NCI-H748 treated with DMSO at 0.1 percent for 48 hours (cell line): ENCODE data around the gene KLHL7.
"Not testable (repeated sequence)": the region's sequence is repeated elsewhere in the genome, so short reads cannot be mapped to it uniquely, and the experiment has no call there.

Source experiments
- DNase-seq: peaks from one replicate; lab custom pipeline; 2025; lab: John Stamatoyannopoulos, UW

Gene KLHL7

DNA sequence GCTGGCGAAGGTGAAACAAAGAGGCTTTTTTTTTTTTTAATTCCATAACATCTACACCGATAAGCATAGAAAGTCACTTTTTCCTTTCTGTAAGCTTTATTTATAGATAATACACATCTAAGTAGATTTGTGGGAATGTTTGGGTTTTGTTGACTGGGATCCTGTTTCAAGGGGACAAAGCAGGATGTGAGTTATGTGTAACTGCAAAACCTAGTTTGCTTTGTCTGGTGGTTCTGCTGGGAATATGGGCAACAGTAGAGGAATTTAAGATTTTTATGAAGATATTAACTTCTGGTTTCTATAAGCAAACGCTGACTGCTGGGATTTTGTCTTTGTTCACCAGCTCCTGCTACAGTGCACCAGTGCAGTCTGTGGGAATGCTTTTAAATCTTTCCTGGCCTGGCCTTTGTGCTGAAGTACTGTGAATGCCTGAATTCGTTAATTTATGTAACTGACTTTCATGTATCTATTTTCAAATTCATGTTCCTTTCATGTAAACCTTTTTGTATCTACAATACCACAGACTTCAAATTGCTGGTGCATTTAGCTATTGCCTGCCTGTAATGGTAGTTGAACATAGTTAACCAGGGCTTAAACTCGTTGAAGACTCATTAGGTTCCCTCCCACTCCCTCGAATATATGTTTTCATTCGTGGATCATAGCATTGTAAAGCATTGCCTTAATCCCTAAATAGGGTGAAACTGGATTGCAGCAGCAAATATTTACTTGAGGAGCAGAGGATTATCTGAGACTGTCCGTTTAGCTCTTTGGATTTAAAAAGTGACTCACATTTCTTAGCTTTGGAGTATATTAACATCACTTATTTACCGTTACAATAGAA lies 1.5 kb downstream of the KLHL7 start:
- no peak for DNase-seq

DNA sequence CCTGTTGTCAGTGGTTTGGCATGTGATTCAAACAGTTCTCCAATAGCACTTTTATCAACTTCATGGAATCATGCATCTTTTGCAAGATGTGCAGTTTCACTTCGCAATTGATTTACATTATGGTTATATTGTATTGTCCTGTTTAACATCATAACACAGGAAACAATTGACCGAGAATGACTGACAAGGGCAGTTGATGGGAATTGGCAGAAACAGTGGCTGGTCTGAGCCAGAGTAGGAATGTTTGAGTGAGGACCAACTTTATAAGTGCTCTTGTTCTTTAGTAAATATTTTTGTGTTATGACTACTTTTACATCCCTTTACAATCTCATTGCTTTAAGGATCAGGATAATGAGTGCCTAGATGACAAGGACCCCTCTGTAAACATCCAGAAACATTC lies 2.2 kb downstream of the KLHL7 start:
- no peak for DNase-seq

DNA sequence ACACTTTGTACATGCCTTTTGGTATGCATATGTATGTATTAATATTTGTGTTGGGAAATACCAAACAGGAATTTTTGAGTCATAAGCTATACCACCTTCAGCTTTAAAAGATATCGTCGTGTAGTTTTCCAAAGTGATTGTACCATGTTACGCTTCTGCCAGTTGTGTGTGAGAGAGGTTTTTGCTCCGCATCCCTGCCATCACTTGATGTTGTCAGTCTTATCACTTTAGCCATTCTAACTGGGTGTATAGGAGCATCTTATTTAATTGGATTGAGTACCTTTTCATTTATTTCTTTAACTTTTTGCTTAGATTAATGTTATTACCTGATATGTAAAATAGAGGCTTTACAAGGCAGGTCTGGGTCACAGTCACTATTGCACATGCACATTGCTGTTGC lies 3.4 kb downstream of the KLHL7 start:
- DNase-seq = no peak

DNA sequence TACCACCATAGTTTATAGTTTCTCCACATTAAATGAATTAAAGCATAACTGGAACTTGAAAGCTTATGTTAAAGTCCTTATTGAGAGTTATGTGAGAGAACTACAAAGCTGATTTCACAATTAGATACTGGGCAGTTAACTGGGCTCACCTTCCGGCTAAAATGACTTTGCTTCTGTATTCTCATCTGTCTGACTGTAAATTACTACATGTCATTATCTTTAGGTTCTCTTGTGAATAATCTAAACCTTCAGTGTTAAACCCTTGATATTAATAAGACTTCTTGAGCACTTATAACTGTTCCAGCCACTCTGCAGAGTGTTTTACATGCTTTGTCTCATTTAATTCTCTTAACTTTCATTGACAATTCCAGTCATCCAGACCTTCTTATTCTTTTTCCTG lies 3.9 kb downstream of the KLHL7 start:
- DNase-seq = no peak

DNA sequence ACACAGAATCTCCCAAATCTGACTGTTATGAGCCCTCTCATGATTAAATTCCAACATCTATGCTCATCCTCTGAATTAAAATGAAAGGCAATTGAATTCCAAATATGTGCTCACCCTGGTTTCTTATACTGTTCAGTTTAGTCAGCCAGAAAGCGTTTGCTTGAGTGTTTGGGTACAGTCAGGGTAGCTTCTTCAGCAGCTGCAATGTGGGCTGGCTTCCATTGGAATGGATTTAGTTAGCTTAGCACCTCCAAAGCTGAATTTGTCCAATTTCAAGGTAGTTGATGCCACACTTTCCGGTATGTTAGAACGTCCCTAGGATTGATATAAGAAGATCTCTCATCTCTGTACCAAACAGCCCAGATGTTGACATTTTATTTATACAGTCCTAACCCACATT lies 9.3 kb downstream of the KLHL7 start:
- DNase-seq = no peak

DNA sequence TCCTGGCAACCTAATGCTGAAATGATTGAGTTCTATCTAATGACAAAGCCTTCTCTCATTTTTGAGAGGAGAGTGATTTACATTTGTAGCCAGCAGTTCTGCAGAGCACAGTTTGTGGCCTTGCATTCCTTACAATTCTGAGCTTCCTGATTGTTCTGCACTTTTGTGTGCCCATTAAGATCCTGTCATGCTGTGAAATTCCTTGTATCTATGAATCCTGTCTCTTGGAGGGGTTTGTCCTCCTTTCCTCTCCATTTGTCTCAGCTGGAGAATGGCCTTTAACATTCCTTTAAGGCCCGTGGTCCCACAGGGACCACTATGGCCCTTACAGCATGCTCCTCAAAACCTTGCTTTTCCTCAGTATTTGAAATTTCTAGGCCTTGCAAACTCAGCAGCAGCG lies 10.4 kb downstream of the KLHL7 start:
- DNase-seq = no peak

DNA sequence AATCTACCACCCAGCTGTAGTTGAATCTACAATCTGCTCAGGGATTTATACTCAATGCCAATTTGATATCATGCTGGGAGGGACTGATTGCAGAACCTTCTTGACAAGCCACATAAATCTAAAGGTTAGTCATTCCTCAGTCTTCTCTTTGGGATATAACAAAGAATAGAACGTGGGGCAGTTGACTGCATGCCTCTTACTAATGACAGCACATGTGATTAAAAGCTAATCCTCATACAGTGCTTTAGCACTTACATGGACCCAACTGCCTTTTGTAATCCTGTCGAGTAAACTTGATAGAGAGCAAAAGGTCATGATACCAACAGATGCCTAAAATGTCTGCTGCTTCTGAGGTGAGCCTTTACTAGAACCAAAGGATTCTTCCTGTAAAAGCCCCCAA lies 12.3 kb downstream of the KLHL7 start:
- no peak for DNase-seq

DNA sequence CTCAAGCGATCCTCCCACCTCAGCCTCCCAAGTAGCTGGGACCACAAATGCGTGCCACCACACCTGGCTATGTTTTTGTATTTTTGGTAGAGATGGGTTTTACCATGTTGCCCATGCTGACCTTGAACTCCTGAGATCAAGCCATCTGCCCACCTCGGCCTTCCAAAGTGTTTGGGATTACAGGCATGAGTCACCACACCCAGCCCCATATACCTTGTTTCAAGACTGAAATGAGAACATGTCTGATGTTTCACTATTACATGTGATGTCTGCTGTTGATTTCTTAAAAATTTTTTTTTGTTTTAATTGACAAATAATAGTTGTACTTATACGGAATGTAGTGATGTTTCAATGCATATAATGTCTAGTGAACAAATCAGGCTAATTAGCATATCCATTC lies 14.5 kb downstream of the KLHL7 start:
- no peak for DNase-seq

DNA sequence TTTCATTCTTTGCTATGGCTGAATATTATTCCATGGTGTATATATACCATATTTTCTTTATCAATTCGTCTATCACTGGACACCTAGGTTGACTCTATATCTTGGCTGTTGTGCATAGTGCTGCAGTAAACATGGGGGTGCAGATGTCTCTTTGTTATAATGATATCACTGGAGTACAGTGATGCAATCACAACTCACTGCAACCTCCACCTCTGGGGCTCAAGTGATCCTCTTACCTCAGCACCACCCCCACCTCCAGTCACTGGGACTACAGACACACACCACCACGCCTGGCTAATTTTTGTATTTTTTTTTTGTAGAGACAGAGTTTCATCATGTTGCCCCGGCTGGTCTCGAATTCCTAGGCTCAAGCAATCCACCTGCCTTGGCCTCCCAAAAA lies 15.6 kb downstream of the KLHL7 start:
- no peak for DNase-seq

DNA sequence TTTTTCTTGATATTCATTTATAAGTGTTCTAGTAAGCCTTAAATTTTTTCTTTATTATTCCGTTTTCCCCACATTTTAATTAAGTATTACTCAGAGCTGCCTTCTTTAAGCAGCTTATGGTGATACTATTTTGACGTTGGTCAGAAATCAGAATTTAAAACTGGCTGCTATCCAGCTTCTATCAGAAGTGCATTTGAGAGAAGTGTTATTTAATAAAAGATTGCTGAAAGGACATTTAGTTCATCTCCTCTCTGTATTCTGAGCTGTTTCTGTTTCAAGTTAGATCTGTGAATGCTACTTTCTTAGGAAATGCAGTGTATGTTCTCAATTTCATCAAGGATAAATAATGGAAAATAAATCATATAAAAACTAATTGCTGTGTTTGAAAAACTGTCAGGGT lies 17.4 kb downstream of the KLHL7 start:
- DNase-seq = no peak

DNA sequence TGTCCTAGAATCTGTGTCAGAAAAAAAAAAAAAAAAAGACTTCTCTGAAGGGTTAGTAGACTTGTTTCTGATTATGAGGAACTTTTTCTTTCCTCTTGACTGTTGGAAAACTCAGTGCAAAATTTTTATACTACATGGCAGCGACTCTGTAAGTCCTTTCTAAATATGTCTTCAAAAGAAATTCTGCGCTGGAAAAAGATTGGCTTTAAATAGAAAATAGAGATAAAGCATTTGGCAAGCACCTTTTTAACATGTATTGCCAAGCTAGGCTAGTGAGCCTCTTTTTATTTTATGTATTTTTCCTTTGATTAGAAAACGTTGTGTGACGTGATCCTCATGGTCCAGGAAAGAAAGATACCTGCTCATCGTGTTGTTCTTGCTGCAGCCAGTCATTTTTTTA lies 17.9 kb downstream of the KLHL7 start:
- DNase-seq = no peak

DNA sequence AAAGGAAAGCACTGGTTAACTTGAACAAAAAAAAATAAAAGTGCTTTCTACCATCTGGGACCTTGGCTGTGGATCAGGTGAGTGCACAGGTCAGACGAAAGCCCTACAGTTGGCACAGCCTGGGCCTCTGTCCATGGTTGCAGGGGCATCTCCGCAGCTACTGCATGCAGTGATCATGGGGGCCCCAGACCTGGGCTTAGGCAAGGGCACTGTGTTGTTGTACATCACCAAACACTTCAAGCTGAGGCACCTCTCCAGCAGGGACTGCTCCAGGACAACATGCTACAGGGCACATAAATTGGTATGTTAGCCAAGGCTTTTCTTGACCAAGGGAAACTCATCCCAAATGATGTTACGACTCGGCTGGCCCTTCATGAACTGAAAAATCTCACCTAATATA lies 23.5 kb downstream of the KLHL7 start:
- DNase-seq = no peak

DNA sequence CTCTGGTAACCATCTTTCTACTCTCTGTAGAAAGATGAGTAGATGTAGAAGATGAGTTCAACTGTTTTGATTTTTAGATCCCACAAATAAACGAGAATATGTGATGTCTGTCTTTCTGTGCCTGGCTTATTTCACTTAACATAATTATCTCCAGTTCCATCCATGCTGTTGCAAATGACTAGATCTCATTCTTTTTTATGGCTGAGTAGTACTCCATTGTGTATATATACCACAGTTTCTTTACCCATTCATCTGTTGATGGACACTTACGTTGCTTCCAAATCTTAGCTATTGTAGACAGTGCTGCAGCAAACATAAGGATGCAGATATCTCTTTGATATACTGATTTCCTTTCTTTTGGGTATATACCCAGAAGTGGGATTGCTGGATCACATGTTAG lies 26.2 kb downstream of the KLHL7 start:
- not testable (repeated sequence) for DNase-seq

DNA sequence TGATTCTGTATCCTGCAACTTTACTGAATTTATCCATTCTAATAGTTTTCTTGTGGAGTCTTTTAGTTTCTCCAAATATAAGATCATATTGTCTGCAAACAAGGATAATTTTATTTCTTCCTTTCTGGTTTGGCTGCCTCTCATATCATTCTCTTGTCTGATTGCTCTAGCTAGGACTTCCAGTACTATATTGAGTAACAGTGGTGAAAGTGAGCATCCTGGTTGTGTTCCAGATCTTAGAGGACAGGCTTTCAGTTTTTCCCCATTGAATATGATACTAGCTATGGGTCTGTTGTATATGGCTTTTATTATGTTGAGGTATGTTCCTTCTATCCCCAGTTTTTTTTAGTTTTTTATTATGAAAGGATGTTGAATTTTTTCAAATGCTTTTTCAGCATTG lies 28.2 kb downstream of the KLHL7 start:
- no peak for DNase-seq

DNA sequence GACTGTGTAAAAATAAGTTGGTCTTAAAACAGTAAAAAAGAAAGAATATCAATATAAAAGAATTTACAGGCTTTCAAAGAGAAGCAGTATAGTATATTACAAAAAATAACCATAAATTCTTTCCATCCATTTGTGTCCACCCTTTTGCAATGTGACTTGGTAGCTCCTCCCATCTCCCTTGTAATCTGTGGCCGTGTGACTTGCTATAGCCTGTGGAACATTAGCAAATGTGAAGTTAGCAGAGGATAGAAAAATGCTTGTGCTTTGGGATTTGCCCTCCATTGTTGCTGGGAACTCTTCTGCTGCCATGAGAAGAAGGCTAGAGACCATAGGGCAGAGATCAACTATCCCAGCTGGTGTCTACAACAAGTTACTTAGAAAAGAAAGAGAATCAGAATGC lies 30.2 kb downstream of the KLHL7 start:
- DNase-seq = no peak

DNA sequence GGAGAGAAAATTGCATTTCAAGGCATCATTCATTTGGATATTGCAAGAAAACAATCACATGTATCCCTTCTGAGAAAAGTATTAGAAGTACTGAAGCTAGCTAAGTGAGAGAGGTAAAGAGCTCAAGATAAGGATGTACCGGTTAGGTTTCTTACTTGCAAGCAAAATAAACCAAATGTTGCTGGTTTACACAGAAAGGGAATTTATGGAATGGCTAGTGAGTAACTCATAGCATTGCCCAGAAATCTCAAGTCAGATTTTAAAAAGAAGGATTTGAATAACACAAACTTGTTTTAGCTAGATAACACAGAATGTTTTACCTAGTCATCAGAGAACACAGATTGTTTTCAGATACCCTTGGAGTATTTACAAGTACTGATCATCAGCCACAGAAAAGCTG lies 30.6 kb downstream of the KLHL7 start:
- DNase-seq = no peak

DNA sequence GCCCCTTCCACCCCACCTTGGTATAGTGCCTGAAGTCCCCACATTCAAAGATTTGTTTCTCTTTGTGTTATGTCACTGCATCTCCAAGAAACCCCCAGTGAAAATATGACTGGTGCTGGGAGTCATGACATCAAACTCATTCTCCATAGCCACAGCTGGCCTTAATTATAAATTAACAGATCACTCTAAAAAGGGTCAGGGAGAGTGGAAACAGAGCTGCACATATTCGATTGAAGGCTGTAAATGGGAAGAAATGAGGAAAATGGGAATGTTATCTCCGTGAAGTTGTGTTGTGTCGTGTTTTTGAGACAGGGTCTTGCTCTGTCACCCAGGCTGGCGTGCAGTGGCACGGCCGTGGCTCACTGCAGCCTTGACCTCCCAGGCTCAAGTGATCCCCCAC lies 52.1 kb downstream of the KLHL7 start:
- DNase-seq = no peak

DNA sequence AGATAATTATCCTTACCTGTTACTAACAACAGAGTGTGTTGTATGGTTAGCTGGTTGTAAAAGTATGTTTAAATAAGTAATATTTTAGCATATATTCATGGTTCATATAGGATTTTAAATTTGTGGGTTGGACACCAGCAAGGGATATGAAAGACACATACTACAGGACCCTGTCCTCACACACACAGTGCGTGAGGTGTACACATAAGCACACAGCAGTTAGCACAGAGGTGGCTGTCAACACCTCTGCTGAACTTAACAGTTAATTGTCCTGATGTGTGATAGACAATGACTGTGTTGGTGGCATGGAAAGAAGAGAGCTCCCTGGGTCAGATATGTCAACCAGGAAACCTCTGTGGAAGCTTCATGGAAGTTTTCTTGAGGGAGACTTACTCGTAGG lies 53.0 kb downstream of the KLHL7 start:
- no peak for DNase-seq

DNA sequence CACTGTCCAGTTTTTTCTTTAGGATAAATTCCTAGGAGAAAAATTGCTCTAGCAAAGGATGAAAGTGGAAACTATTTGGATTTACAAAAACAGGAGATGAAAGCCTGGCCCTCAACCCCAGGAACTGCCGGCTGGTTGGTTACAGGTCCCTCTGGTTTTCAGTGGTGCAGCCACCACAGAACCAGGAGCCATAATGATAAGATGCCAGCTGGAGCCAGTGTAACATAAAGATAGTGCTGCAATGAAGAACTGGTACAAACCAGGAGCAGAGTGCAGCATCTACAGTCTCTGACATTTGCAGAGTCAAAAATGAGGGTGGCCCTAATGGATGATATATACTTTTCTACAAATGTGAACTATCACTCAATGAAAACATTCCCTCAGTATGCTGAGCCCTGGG lies 55.9 kb downstream of the KLHL7 start:
- DNase-seq = no peak

DNA sequence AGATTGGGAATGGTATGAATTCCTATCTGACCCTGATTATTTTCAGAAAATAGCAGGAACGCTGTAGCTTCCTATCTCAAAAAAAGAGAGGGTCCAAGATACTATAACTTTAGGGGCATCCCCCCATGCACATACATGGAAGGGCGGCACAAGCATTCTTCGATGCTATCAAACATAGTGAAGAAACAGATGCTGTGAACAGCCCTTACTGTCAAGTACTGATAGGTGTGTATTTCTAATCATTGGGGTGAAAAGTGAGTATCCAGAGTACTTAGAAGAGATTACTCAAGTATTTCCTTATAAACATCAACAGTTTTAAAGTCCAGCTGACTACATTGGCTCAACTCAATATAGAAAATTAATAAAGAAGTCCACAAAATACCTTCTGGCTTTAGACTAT lies 59.3 kb downstream of the KLHL7 start:
- DNase-seq = no peak

DNA sequence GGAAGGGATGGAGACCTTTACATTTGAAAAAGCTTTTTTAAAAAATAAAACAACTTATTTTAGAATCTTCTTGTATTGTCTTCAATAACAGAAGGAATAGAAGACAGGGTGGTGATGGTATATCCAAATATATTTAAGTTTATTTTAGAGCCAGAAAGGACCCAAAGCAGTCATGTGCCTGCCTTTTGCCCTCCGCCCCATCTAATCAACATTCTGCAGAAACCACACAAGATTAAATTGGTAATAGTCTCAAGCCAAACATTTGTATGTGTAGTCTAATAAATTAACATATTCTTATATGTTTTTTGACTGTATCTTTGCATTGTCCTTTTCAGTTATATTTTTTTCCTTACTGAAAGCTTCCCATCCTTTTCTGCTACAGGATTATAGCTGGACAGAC lies 59.7 kb downstream of the KLHL7 start:
- DNase-seq = no peak

DNA sequence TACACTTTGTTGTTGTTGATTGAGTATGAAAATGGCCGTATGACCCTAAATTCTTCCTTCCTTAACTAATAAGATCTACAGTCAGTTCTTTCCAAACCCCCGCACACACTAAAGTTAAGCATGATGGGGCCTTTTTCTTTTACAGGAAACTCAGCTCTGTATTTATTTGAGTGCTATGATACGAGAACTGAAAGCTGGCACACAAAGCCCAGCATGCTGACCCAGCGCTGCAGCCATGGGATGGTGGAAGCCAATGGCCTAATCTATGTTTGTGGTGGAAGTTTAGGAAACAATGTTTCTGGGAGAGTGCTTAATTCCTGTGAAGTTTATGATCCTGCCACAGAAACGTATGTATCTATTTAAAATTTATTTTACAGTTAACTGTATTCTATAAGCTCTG lies 62.1 kb downstream of the KLHL7 start:
- no peak for DNase-seq

DNA sequence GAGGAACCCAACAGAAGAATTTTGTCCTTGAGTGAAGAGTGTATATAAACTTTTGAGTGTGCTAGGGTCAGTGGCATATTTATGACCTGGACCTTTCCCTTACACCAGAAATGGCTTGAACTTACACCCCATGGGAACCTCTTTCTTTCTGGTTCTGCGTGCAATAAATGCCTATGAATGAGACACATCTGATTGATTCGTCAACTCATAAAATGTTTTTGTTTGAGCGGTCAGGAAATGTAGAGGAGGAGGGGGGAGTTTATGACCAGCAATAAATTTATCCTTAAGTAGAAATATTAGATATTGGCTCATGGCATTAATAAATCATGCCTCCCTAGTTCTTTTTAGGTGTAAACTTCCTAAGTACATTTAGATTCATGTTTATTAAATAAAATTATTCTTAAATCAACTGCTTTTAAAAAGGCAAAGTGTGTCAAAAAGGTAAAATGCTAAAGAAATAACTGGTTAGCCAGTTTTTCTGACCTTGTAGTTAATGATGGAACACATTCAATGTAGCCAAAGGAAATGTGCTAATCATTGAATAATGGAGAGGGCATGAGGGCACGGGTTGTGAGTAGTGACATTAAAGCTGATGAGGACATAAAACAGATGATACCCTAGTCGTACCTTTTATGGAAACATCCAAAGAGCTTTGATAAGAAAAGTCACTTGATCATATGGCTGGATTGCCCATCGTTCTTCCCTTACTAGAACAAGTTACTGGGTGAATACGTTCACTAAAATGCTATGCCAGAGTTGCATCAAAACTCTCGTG lies 62.7 kb downstream of the KLHL7 start:
- DNase-seq = no peak

DNA sequence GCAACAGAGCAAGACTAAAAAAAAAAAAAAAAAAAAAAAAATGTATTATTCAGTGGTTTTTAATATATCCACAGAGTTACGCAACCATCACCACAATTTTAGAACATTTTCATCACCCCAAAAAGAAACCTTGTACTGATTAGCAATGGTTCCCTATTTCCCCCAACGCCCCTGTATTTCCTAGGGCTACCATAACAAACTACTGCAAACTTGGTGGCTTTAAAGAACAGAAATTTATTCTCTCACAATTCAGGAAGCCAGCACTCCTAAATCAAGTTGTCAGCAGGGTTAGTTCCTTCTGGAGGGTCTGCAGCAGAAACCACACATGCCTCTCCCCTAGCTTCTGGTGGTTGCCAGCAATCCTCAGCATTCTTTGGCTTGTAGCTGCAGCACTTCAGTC lies 70.4 kb downstream of the KLHL7 start:
- no peak for DNase-seq
